Activated CD4-positive, alpha-beta T cell treated with anti-CD3 and anti-CD28 coated beads, Interleukin-2, amount 10 ng/mL, durations not matched to agents 7 days and 5 days (primary cell): ENCODE measurements around the gene FERMT2. TPM values are rescaled to one million over a fixed set of nuclear protein-coding genes. Genes with fewer than 3 reads are reported as not detected.
A peak's percentile ranks its signal among the peaks of the same experiment; 100 is the strongest.
"Not testable (repeated sequence)": the region's sequence is repeated elsewhere in the genome, so short reads cannot be mapped to it uniquely, and the experiment has no call there.

Experiments
- CTCF ChIA-PET: fragments of 350-600 bp; sonication (Branson Sonifier 250); formaldehyde crosslinking; loops from one replicate; lab custom pipeline; 2021; ENCODE audit warnings: antibody characterized with exemption; lab: Charles Lee
- POLR2A ChIA-PET: fragments of 350-600 bp; sonication (Branson Sonifier 250); formaldehyde crosslinking; loops from one replicate; lab custom pipeline; 2021; ENCODE audit warnings: antibody characterized with exemption; lab: Charles Lee
- DNase-seq: peaks from one replicate; pipeline ENCODE4 v3.0.0-alpha.2; 2020
- H3K27ac Mint-ChIP-seq: one replicate; pipeline ENCODE4 v1.8.0; 2021; ENCODE audit warnings: mild to moderate bottlenecking, moderate library complexity, mixed read lengths
- H3K27me3 Mint-ChIP-seq: one replicate; pipeline ENCODE4 v1.8.0; 2021; ENCODE audit warnings: mixed read lengths
- H3K36me3 Mint-ChIP-seq: one replicate; pipeline ENCODE4 v1.8.0; 2021; ENCODE audit warnings: low read depth, mixed read lengths
- H3K4me1 Mint-ChIP-seq: one replicate; pipeline ENCODE4 v1.8.0; 2021; ENCODE audit warnings: mixed read lengths
- H3K4me3 Mint-ChIP-seq: one replicate; pipeline ENCODE4 v1.8.0; 2021; ENCODE audit warnings: mild to moderate bottlenecking, moderate library complexity, mixed read lengths
- H3K9me3 Mint-ChIP-seq: one replicate; pipeline ENCODE4 v1.8.0; 2021; ENCODE audit warnings: mixed read lengths
- total RNA-seq, 2 experiments: library from RNA; stranded (reverse); gene quantifications; one replicate each; pipeline ENCODE4 v1.2.3, GENCODE V29; 2021

The FERMT2 gene
- total RNA-seq, 2 experiments from 2014 or later, result 0.25 to 0.40 TPM

DNA sequence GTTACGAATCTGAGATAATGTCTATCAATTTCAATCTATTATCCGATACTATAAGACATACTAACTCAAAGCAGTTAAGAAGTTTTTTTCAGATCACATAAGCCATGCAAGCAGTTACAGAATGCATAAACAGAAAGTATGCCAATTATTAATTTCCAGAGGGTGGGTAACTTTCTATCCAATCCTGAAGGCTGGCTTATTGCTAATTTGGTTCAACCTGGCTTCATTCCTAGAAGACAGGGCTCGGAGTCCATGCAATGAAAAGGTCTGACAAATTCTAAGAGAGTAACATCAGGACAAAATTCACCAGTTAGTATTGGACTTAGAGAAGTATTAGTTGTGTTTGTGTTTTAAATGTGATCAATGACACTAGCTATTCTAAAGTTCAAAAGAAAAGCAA lies 15.0 kb downstream of the FERMT2 start:
- Mint-ChIP-seq H3K27me3 (peaks cover 14% of the 10 kb centered on the region), H3K4me1 (no peaks in the 10 kb centered on the region), H3K36me3 (no peaks in the 10 kb centered on the region), H3K4me3 (no peak overlapping the region), H3K27ac (no peak overlapping the region), H3K9me3 (no peaks in the 10 kb centered on the region)
- CTCF ChIA-PET, result interaction anchor here (1.1 to 2.4 kb wide), 2 partner anchors 9 kb away, joined by 3 to 5 read pairs; no protein-coding TSS in a partner anchor
- DNase-seq, result no peak
- POLR2A ChIA-PET, result no interaction called here

DNA sequence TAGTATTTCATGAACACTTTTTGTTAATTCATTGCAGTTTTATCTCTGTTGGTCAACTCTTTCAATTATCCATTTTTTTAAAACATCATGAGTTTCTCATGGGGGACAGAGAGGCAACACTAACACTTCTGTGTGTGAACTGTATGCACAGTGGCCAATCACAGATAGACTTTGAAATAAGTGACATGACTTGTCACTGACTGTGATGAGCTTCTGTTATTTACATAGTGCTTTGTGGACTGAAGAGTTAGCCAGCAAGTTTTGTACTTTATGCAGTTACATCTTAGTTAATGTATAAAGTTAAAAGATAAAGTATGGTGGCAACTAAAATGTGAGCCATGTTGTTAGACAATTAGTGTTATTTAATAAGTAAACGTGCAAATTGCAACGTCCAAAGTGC lies 16.1 kb downstream of the FERMT2 start:
- DNase-seq, result no peak
- Mint-ChIP-seq H3K4me3 (no peak overlapping the region), H3K27me3 (peaks cover 11% of the 10 kb centered on the region), H3K36me3 (no peaks in the 10 kb centered on the region), H3K27ac (no peak overlapping the region), H3K4me1 (no peaks in the 10 kb centered on the region), H3K9me3 (no peaks in the 10 kb centered on the region)
- CTCF ChIA-PET, result interaction anchor here (2.4 kb wide), 1 partner anchor 10 kb away, joined by 5 read pairs; no protein-coding TSS in a partner anchor
- POLR2A ChIA-PET, result no interaction called here

DNA sequence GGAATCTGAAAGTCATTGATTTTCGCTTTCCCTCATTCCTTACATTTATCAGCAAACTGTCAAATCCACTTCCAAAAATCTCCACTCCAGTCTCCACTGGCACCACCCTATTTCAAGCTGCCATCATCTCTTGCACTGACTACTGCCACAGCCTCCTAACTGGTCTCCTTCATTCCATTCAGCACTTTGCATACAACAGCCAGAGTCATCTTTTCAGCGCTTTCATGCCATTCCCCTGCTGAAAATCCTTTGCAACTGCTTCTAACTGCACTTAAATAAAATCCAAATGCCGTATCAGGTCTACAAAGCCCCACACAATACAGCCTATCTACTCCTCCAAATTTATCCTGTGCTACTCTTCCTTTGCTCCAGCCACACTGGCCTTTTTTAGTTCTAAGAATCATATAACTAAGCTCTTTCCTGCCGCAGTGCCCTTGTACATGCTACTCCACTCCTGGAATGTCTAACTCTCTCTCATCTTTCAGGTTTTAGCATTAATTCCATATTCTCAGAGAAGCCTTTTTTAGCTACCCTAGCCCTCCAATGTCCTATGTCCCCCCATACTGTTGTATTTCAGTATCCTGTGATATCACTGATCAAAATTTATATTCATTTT lies 21.6 kb downstream of the FERMT2 start:
- H3K4me1 Mint-ChIP-seq, result no peaks in the 10 kb centered on the region
- ChIA-PET POLR2A (no interaction called here), CTCF (no interaction called here)
- no peaks in the 10 kb centered on the region for H3K9me3 Mint-ChIP-seq
- H3K36me3 Mint-ChIP-seq, result no peaks in the 10 kb centered on the region
- H3K27me3 Mint-ChIP-seq, result peaks cover 3% of the 10 kb centered on the region
- H3K27ac Mint-ChIP-seq, result no peak overlapping the region
- DNase-seq, result no peak
- H3K4me3 Mint-ChIP-seq, result no peak overlapping the region

DNA sequence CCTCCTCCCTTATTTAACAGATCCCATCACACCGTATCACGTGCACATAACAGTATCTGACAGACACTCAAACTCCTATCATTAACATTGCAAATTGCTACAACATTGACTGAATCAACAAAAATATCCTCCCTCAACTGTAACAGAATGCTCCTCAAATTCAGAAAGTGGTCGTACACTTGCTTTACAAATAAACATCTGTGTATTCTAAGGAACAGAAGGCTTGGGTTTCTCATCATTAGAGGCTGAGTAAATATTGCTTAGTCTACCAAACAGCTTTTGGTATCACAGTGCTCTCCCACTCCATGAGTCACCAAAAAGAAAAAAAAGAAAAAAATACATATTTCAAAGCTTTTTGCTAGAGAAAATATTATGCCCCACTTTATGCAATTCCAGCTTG lies 23.9 kb downstream of the FERMT2 start:
- Mint-ChIP-seq H3K27ac (no peak overlapping the region), H3K4me3 (no peak overlapping the region), H3K27me3 (peaks cover 3% of the 10 kb centered on the region), H3K36me3 (no peaks in the 10 kb centered on the region), H3K4me1 (no peaks in the 10 kb centered on the region), H3K9me3 (no peaks in the 10 kb centered on the region)
- ChIA-PET POLR2A (no interaction called here), CTCF (interaction anchor here (1.2 kb wide), 1 partner anchor 9 kb away, joined by 3 read pairs; no protein-coding TSS in a partner anchor)
- no peak for DNase-seq

DNA sequence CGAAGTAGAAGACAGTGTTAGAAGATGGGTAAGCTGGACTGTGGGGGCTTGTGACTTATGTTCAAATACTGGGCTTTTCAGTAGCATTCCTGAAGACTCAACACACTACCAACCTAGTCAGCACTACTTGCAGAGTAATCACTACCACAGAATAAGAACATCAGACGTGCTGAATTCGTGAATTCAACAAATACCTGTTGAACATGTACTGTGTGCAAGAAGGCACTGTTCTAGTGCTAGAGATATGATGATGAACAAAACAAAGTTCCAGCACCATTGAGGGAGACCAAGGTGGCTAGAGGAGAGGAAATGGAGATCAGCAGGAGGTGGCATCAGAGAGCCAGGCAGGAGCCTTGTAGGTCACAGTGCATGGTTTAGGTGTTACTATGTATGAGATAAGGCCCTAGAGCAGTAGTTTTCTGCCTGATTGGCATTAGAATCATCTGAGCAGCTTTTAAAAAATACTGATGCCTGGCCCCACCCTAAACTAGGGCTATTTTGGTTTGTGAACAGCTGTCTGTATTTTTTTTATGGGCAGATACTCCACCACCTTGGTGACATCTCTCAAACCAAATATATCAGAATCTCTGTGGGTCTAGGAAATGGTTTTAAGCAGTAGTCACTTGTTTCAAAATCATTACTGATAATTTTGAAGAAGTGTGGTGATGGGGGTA lies 26.8 kb downstream of the FERMT2 start:
- POLR2A ChIA-PET, result no interaction called here
- Mint-ChIP-seq H3K4me3 (no peak overlapping the region), H3K36me3 (no peaks in the 10 kb centered on the region), H3K9me3 (no peaks in the 10 kb centered on the region), H3K27ac (no peak overlapping the region), H3K27me3 (no peaks in the 10 kb centered on the region), H3K4me1 (peaks cover 6% of the 10 kb centered on the region)
- peak; percentile 10 for DNase-seq
- CTCF ChIA-PET, result no interaction called here

DNA sequence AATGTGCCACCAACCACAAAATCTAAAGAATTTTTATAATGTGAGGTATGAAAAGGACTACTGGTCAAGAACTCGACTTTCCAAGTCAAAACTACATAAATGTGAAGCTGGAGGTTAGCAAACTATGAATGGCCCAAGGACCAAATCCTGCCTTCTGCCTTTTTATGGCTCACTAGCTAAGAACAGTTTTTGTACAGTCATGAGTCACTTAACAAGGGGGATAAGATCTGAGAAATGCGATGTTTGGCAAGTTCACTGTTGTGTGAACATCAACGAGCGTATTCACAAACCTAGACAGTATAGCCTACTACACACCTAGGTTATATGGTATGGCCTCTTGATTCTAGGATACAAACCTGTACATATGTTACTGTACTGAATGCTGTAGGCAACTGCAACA lies 28.2 kb downstream of the FERMT2 start:
- Mint-ChIP-seq H3K4me1 (peaks cover 19% of the 10 kb centered on the region), H3K36me3 (no peaks in the 10 kb centered on the region), H3K4me3 (no peak overlapping the region), H3K27me3 (no peaks in the 10 kb centered on the region), H3K9me3 (no peaks in the 10 kb centered on the region), H3K27ac (no peak overlapping the region)
- CTCF ChIA-PET, result interaction anchor here (1.5 kb wide), 1 partner anchor 53 kb away, joined by 3 read pairs; no protein-coding TSS in a partner anchor
- DNase-seq, result no peak
- POLR2A ChIA-PET, result no interaction called here

DNA sequence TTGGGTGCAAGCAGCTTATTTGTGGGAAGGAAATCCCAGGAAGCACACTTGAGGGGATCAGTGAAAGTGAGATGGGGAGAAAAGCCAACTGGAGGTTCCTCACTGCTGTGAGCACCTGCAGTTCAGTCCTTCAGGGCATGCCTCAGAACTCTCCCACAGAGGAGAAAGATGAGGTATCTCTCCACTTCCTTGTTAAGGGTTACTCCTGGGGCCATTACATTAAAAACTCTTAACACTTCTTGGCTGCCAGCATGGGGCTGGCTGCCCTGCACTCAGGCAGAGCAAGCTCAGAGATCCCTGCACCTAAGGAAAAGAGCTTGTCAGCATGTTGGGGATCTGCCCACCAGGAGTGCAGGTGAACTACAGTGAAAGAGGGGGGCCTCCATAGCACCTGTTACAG lies 28.8 kb downstream of the FERMT2 start:
- ChIA-PET POLR2A (no interaction called here), CTCF (interaction anchor here (0.8 to 1.5 kb wide), 2 partner anchors 12 to 52 kb away, joined by 3 to 4 read pairs; no protein-coding TSS in a partner anchor)
- no peak for DNase-seq
- no peaks in the 10 kb centered on the region for H3K9me3 Mint-ChIP-seq
- H3K36me3 Mint-ChIP-seq, result no peaks in the 10 kb centered on the region
- H3K27me3 Mint-ChIP-seq, result no peaks in the 10 kb centered on the region
- peaks cover 24% of the 10 kb centered on the region for H3K4me1 Mint-ChIP-seq
- no peak overlapping the region for H3K27ac Mint-ChIP-seq
- no peak overlapping the region for H3K4me3 Mint-ChIP-seq

DNA sequence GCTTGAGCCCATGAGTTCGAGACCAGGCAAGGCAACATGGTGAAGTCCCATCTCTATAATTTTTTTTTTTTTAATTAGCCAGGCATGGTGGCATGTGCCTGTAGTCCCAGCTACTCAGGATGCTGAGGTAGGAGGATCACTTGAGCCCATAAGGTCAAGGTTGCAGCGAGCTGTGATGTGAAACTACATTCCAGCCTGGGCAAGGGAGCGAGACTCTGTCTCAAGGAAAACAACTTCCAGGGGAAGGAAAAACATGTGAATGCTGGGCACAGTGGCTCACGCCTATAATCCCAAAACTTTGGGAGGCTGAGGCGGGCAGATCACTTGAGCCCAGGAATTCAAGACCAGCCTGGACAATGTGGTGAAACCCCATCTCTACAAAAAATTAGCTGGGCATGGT lies 30.4 kb downstream of the FERMT2 start:
- H3K36me3 Mint-ChIP-seq, H3K9me3 Mint-ChIP-seq, H3K27me3 Mint-ChIP-seq, H3K27ac Mint-ChIP-seq, POLR2A ChIA-PET, DNase-seq, H3K4me3 Mint-ChIP-seq: not testable (repeated sequence)
- CTCF ChIA-PET, result interaction anchor here (0.6 to 2.0 kb wide), 2 partner anchors 21 to 39 kb away, joined by 5 read pairs; no protein-coding TSS in a partner anchor
- H3K4me1 Mint-ChIP-seq, result peaks cover 26% of the 10 kb centered on the region

DNA sequence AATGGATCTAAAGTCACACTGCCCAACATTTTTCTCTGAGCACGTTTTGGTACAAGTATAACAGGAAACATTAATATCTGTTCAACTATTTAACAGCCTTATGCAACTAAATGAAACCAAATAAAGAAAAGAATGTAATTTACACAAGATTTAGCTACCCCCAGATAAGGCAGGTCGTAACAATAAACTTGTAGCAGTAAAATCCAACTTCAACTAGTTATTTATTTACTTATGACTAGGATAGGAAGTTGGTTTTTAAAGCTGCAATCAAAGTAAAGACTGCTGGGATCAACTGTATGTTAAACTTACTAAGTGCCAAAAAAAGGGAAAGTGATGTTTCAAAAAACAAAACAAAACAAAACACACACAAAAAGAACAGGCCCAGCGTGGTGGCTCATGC lies 30.9 kb downstream of the FERMT2 start:
- Mint-ChIP-seq H3K4me1 (peaks cover 26% of the 10 kb centered on the region), H3K9me3 (no peaks in the 10 kb centered on the region), H3K27ac (no peak overlapping the region), H3K27me3 (peaks cover 3% of the 10 kb centered on the region), H3K4me3 (no peak overlapping the region), H3K36me3 (no peaks in the 10 kb centered on the region)
- POLR2A ChIA-PET, result no interaction called here
- CTCF ChIA-PET, result interaction anchor here (0.6 to 2.0 kb wide), 2 partner anchors 21 to 38 kb away, joined by 5 read pairs; no protein-coding TSS in a partner anchor
- no peak for DNase-seq

DNA sequence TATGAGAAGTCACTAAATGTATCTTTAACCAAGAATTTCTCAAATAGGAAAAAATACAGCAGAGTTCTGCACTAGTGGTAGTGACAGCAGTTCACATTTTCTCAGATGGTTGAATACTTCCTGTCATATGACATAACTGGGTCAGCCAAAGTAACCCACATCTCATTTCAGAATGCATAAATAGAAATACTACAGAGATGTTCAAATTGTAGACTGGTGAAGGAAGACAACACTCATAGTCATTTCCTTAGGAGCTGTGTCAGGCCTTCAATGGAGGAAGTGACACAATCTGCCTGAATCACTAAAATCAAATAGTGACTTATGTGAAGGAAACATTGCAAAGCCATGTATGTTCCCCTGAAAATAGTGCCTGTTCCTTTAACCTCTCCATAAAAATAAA lies 32.4 kb downstream of the FERMT2 start:
- H3K4me3 Mint-ChIP-seq, result no peak overlapping the region
- CTCF ChIA-PET, result interaction anchor here (1.4 to 2.0 kb wide), 2 partner anchors 20 to 369 kb away, joined by 3 to 5 read pairs; no protein-coding TSS in a partner anchor

DNA sequence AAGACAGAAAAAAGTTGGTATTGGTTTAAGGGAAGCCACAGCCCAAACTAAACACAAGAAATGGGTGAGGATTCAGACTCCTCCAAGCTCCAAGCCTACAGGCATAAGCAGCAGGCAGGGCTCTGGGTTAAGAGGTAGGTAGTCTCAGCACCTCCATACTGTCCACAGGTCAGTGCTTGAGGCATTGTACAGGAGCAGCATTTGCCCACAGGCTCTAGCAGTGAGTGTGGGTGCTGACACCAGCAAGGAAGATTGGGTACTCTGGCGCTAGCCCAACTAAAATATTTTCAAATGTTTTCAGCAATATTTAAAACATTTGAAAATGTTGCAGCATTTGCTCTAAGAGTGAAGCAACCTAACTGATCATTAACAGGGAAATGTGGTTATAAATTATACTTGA lies 33.1 kb downstream of the FERMT2 start:
- H3K27ac Mint-ChIP-seq, result peak overlapping the region; percentile 32

More for the DNA sequence above, 32.4 kb downstream of the FERMT2 start:
- Mint-ChIP-seq H3K36me3 (no peaks in the 10 kb centered on the region), H3K27ac (peak overlapping the region; percentile 85), H3K9me3 (no peaks in the 10 kb centered on the region), H3K4me1 (peaks cover 26% of the 10 kb centered on the region), H3K27me3 (peaks cover 4% of the 10 kb centered on the region)
- peak; percentile 50 for DNase-seq
- POLR2A ChIA-PET, result no interaction called here

DNA sequence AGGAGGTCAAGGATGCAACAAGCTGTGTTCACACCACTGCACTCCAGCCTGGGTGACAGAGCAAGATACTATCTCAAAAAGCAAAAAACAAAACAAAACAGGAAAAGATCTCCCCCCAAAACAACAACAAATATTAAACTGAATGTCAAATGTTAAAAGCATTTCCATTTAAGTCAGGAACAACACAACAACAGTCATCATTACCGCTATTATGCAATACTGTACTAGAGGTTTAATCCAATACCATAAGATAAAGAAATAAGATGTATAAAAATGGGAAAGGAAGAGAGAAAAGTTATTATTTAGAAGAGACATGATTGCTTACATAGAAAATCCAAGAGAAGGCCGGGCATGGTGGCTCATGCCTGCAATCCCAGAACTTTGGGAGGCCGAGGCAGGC lies 36.6 kb downstream of the FERMT2 start:
- Mint-ChIP-seq H3K4me3 (no peak overlapping the region), H3K4me1 (peaks cover 22% of the 10 kb centered on the region), H3K27me3 (peaks cover 6% of the 10 kb centered on the region), H3K36me3 (no peaks in the 10 kb centered on the region), H3K27ac (no peak overlapping the region), H3K9me3 (no peaks in the 10 kb centered on the region)
- ChIA-PET CTCF (no interaction called here), POLR2A (no interaction called here)
- DNase-seq, result no peak

More for the DNA sequence above, 33.1 kb downstream of the FERMT2 start:
- Mint-ChIP-seq H3K27me3 (peaks cover 4% of the 10 kb centered on the region), H3K4me1 (peaks cover 26% of the 10 kb centered on the region), H3K4me3 (no peak overlapping the region), H3K9me3 (no peaks in the 10 kb centered on the region), H3K36me3 (no peaks in the 10 kb centered on the region)
- ChIA-PET CTCF (no interaction called here), POLR2A (no interaction called here)
- no peak for DNase-seq

DNA sequence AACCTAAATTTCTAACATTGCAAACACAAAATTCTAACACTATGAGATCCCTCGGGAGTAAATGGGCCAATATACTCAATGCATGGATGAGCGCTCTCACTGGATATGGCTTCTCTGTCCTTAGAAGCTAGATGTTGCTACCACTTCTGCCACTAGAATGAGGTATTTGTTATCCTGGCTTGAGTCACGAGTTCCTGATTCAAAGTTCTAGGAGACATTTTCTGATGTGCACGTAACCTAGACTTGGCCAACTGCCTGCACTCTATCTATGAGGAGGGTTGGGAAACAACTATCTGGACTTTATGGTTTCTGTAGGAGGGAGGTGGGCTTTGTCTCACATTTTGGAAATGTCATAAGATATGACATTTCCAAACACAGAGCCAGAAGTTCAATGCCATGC lies 37.6 kb downstream of the FERMT2 start:
- Mint-ChIP-seq H3K4me1 (peaks cover 12% of the 10 kb centered on the region), H3K9me3 (no peaks in the 10 kb centered on the region), H3K36me3 (no peaks in the 10 kb centered on the region), H3K27me3 (peaks cover 10% of the 10 kb centered on the region), H3K4me3 (no peak overlapping the region), H3K27ac (no peak overlapping the region)
- ChIA-PET CTCF (no interaction called here), POLR2A (no interaction called here)
- no peak for DNase-seq
